Keratinocyte (primary cell): ENCODE measurements around the gene CCR5. TPM values are rescaled to one million over a fixed set of nuclear protein-coding genes. Genes with fewer than 3 reads are reported as not detected.

ENCODE experiments used
- DNase-seq: peaks from one replicate; pipeline ENCODE4 v3.0.0-alpha.2; 2011; ENCODE audit warnings: low read depth, missing footprints, low spot score
- FAIRE-seq: peaks from 2 replicates; lab custom pipeline; 2011; peaks lifted over from hg19 to GRCh38; lab: Jason Lieb, UNC
- H2AFZ ChIP-seq: 2 replicates; pipeline ENCODE4 v1.6.0; 2012; ENCODE audit warnings: low read length, control low read depth, inconsistent platforms; ENCODE audit not compliant: control insufficient read depth
- H3K27ac ChIP-seq: 2 replicates; pipeline ENCODE4 v1.5.1; 2011; ENCODE audit warnings: low read length; ENCODE audit not compliant: control insufficient read depth, insufficient read depth
- H3K27me3 ChIP-seq: 3 replicates; pipeline ENCODE4 v1.6.0; 2011; ENCODE audit warnings: low read length; ENCODE audit not compliant: control insufficient read depth, insufficient read depth; ENCODE audit errors: extremely low read depth
- H3K36me3 ChIP-seq, 2 experiments: 2 replicates in 1 of 2; 3 replicates in 1 of 2; pipeline ENCODE4 v1.5.1; 2011; ENCODE audit warnings: low read length in 2 of 2, mild to moderate bottlenecking in 1 of 2; ENCODE audit not compliant: control insufficient read depth in 2 of 2, insufficient read depth in 2 of 2; ENCODE audit errors: extremely low read depth in 1 of 2
- H3K4me1 ChIP-seq: 3 replicates; pipeline ENCODE4 v1.5.1; 2011; ENCODE audit warnings: low read length; ENCODE audit not compliant: control insufficient read depth, insufficient read depth; ENCODE audit errors: extremely low read depth
- H3K4me2 ChIP-seq: 3 replicates; pipeline ENCODE4 v1.6.0; 2011; ENCODE audit warnings: low read depth, low read length; ENCODE audit not compliant: control insufficient read depth, insufficient read depth; ENCODE audit errors: extremely low read depth
- H3K4me3 ChIP-seq, 3 experiments: fragments of 200-600 bp in 1 of 3; sonication (generic) in 1 of 3; 2 replicates in 2 of 3; 3 replicates in 1 of 3; pipeline ENCODE4 v1.5.1; 2011 to 2016; ENCODE audit warnings: low read length in 3 of 3, mild to moderate bottlenecking in 3 of 3, control low read depth in 2 of 3, inconsistent platforms in 1 of 3, low read depth in 1 of 3, mixed read lengths in 1 of 3, mixed run types in 1 of 3, moderate library complexity in 1 of 3; ENCODE audit not compliant: control insufficient read depth in 2 of 3, insufficient read depth in 2 of 3; ENCODE audit errors: extremely low read depth in 1 of 3
- H3K79me2 ChIP-seq: 2 replicates; pipeline ENCODE4 v1.6.0; 2012; ENCODE audit warnings: low read length; ENCODE audit not compliant: control insufficient read depth, insufficient read depth
- H3K9ac ChIP-seq: 3 replicates; pipeline ENCODE4 v1.6.0; 2011; ENCODE audit warnings: low read length; ENCODE audit not compliant: control insufficient read depth, insufficient read depth; ENCODE audit errors: extremely low read depth
- H3K9me1 ChIP-seq: 3 replicates; pipeline ENCODE4 v1.6.0; 2011; ENCODE audit warnings: low read length; ENCODE audit not compliant: control insufficient read depth, insufficient read depth; ENCODE audit errors: extremely low read depth
- H3K9me3 ChIP-seq: 2 replicates; pipeline ENCODE4 v1.5.1; 2012; ENCODE audit warnings: low read depth, low read length; ENCODE audit not compliant: control insufficient read depth
- H4K20me1 ChIP-seq: 3 replicates; pipeline ENCODE4 v1.6.0; 2011; ENCODE audit warnings: low read length; ENCODE audit not compliant: control insufficient read depth, insufficient read depth; ENCODE audit errors: extremely low read depth
- EZH2 ChIP-seq: IDR thresholded peaks from one replicate; pipeline ENCODE4 v1.6.1; 2012; ENCODE audit warnings: inconsistent platforms, mild to moderate bottlenecking, low read length, moderate library complexity
- dilution Hi-C: fragments of 300-500 bp; cut with MboI; formaldehyde crosslinking; loops from one replicate; pipeline ENCODE4 v1.7.0; 2020; ENCODE audit warnings: low sequenced_read_pairs; ENCODE audit not compliant: extremely low pct_ligation_motif_present
- polyA plus RNA-seq, 5 experiments: library from polyadenylated mRNA; depleted of rRNA in 3 of 5; stranded (reverse) in 3 of 5; stranded (forward) in 1 of 5; unstranded in 1 of 5; fragments of >200 nt; gene quantifications; 1 replicate in 1 of 5; 2 replicates in 3 of 5; 3 replicates in 1 of 5; pipeline versions ENCODE4 v1.2.1 to v1.2.3, GENCODE V29; 2011 to 2012; ENCODE audit warnings: missing spikeins in 2 of 5, low read depth in 1 of 5, low replicate concordance in 1 of 5
- TF ChIP-seq, protein P1 (sequence below), 3 experiments: IDR thresholded peaks in 1 of 3; conservative IDR thresholded peaks in 1 of 3; optimal IDR thresholded peaks in 1 of 3; 2 replicates in 2 of 3; 3 replicates in 1 of 3; pipeline versions ENCODE3 to v1.5.1; 2011; ENCODE audit warnings: low read length in 3 of 3, mild to moderate bottlenecking in 3 of 3, moderate library complexity in 2 of 3, control low read depth in 1 of 3, inconsistent platforms in 1 of 3; ENCODE audit not compliant: insufficient read depth in 2 of 3; ENCODE audit errors: extremely low read depth in 1 of 3

Gene CCR5
- polyA plus RNA-seq, 1 donor (not counting 4 experiments of a cell fraction or from before 2014, with no cell fraction given): 0.14 TPM

DNA sequence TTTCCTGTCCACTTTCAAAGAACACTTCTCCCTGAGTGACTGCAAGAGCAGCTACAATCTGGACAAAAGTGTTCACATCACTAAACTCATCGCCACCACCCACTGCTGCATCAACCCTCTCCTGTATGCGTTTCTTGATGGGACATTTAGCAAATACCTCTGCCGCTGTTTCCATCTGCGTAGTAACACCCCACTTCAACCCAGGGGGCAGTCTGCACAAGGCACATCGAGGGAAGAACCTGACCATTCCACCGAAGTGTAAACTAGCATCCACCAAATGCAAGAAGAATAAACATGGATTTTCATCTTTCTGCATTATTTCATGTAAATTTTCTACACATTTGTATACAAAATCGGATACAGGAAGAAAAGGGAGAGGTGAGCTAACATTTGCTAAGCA is 38.1 kb downstream of the CCR5 start:
- H3K4me3 ChIP-seq: no peak overlapping the region
- H3K36me3 ChIP-seq: no peaks in the 10 kb centered on the region
- TF ChIP-seq, protein P1, sequence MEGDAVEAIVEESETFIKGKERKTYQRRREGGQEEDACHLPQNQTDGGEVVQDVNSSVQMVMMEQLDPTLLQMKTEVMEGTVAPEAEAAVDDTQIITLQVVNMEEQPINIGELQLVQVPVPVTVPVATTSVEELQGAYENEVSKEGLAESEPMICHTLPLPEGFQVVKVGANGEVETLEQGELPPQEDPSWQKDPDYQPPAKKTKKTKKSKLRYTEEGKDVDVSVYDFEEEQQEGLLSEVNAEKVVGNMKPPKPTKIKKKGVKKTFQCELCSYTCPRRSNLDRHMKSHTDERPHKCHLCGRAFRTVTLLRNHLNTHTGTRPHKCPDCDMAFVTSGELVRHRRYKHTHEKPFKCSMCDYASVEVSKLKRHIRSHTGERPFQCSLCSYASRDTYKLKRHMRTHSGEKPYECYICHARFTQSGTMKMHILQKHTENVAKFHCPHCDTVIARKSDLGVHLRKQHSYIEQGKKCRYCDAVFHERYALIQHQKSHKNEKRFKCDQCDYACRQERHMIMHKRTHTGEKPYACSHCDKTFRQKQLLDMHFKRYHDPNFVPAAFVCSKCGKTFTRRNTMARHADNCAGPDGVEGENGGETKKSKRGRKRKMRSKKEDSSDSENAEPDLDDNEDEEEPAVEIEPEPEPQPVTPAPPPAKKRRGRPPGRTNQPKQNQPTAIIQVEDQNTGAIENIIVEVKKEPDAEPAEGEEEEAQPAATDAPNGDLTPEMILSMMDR (optimal IDR thresholded peaks at IDR 0.05 in 1 of 3, IDR thresholded peaks at IDR 0.05 in 1 of 3, conservative IDR thresholded peaks at IDR 0.05 in 1 of 3; ENCODE audit: extremely low read depth in 1 of 3, insufficient read depth in 2 of 3, low read length in 3 of 3): no peak
- TF ChIP-seq EZH2: no peak
- no peaks in the 10 kb centered on the region for H3K27me3 ChIP-seq
- H3K27ac ChIP-seq: no peak overlapping the region
- no peaks in the 10 kb centered on the region for H4K20me1 ChIP-seq
- no peak overlapping the region for H2AFZ ChIP-seq
- H3K4me2 ChIP-seq: no peak overlapping the region
- dilution Hi-C loops: no loop called here
- no peaks in the 10 kb centered on the region for H3K9me1 ChIP-seq
- DNase-seq (no peak), FAIRE-seq (no peak)
- no peaks in the 10 kb centered on the region for H3K79me2 ChIP-seq
- no peaks in the 10 kb centered on the region for H3K4me1 ChIP-seq
- H3K9ac ChIP-seq: no peak overlapping the region
- H3K9me3 ChIP-seq: no peaks in the 10 kb centered on the region

DNA sequence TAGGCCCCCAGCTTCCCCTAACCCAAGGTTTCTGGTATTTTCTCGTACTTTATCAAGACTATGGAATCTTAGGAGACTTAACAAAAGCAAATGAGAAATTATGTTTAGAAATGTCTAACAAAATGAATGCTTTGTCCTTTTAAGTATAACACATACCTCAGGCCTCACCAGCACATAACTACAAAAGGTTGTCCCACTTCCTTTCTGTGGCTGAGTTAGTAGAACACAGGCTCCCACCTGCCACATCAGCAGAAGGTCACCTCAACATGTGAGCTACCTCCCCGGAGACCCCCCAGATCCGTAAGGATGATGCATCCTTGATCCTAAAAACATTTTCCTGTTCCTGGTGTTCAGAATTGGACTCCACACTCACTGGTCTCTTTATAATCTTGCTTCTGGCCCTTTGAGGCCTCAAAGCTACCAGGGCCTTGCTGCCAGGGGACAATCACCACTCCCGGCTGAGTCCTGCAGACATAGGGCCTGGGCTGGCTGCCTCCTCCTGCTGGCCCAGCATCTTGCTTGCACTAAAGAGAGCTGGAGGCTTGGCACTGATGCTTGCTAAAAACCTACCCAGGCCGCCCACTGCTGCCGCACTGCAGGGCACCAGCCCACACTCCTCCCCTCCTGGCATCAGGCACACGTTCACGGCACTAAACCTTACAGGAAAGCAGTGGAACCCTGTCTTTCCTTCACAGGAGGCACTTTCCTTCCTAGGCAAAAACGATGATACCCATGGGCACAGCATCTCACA is 39.2 kb downstream of the CCR5 start:
- H3K4me2 ChIP-seq: no peak overlapping the region
- H3K4me1 ChIP-seq: no peaks in the 10 kb centered on the region
- no peak overlapping the region for H3K9ac ChIP-seq
- no peaks in the 10 kb centered on the region for H4K20me1 ChIP-seq
- H3K36me3 ChIP-seq: no peaks in the 10 kb centered on the region
- no peak overlapping the region for H3K4me3 ChIP-seq
- no peak overlapping the region for H3K27ac ChIP-seq
- dilution Hi-C loops: no loop called here
- H2AFZ ChIP-seq: no peak overlapping the region
- no peaks in the 10 kb centered on the region for H3K27me3 ChIP-seq
- H3K9me1 ChIP-seq: no peaks in the 10 kb centered on the region
- TF ChIP-seq, protein P1 (optimal IDR thresholded peaks at IDR 0.05 in 1 of 3, IDR thresholded peaks at IDR 0.05 in 1 of 3, conservative IDR thresholded peaks at IDR 0.05 in 1 of 3; ENCODE audit: extremely low read depth in 1 of 3, insufficient read depth in 2 of 3, low read length in 3 of 3): no peak
- no peak for TF ChIP-seq EZH2
- no peaks in the 10 kb centered on the region for H3K79me2 ChIP-seq
- H3K9me3 ChIP-seq: no peaks in the 10 kb centered on the region
- no peak for FAIRE-seq
- no peak for DNase-seq
